K562 (cell line): ENCODE data around the gene TIGD7. TPM values are rescaled to one million over a fixed set of nuclear protein-coding genes. Genes with fewer than 3 reads are reported as not detected.

ENCODE experiments used
- ATAC-seq: fragments of 200-7000 bp; cut with Tn5 transposase; 3 replicates; pipeline ENCODE4 v1.9.1; 2020; ENCODE audit warnings: moderate library complexity
- BruUV-seq: library from RNA; stranded (reverse); fragments of 400-500 nt; replicated peaks from 2 replicates; lab custom pipeline; 2021; lab: Mats Ljungman, UMichigan
- CTCF ChIA-PET: fragments of 300-600 bp; formaldehyde crosslinking; extraction: SDS; loops from one replicate; lab custom pipeline; 2021; ENCODE audit warnings: low intra/inter-chr PET ratio; lab: Yijun Ruan, JAX
- POLR2A ChIA-PET: fragments of 300-600, 350-650 bp; sonication (Branson Sonifier 250); formaldehyde crosslinking; extraction: SDS; loops from one replicate; lab custom pipeline; 2021; ENCODE audit warnings: antibody characterized with exemption, inconsistent platforms; lab: Yijun Ruan, JAX
- DNase-seq, 4 experiments: peaks; one replicate each; pipeline versions ENCODE4 v3.0.0 to v3.0.0-alpha.2; 2011 to 2018; ENCODE audit warnings: low spot score in 3 of 4, mixed read lengths in 3 of 4; ENCODE audit errors: extremely low read depth in 1 of 4
- FAIRE-seq: peaks from 2 replicates; lab custom pipeline; 2011; peaks lifted over from hg19 to GRCh38; lab: Jason Lieb, UNC
- H2AFZ ChIP-seq: 2 replicates; pipeline ENCODE4 v1.6.0; 2011; ENCODE audit warnings: low read depth, low read length, control low read depth, inconsistent platforms
- H3K27ac ChIP-seq: fragments of 200-600 bp; 3 replicates; pipeline ENCODE4 v1.8.0; 2011; ENCODE audit warnings: low read depth, mild to moderate bottlenecking, control low read depth, inconsistent platforms, low read length, moderate library complexity, mixed read lengths; ENCODE audit errors: extremely low read depth
- H3K27me3 ChIP-seq, 2 experiments: fragments of 300-600 bp in 1 of 2; 2 replicates in 1 of 2; 3 replicates in 1 of 2; pipeline versions ENCODE4 v1.6.0 to v1.8.0; 2011; ENCODE audit warnings: inconsistent platforms in 2 of 2, low read length in 2 of 2, mild to moderate bottlenecking in 1 of 2, mixed read lengths in 1 of 2, moderate library complexity in 1 of 2; ENCODE audit not compliant: control insufficient read depth in 2 of 2, insufficient read depth in 2 of 2
- H3K36me3 ChIP-seq: fragments of 300-600 bp; 3 replicates; pipeline ENCODE4 v1.8.0; 2011; ENCODE audit warnings: mild to moderate bottlenecking, low read length, inconsistent platforms; ENCODE audit not compliant: control insufficient read depth, insufficient read depth
- H3K4me1 ChIP-seq, 2 experiments: fragments of 200-600 bp in 1 of 2; replicated peaks in 1 of 2; 2 replicates in 1 of 2; 3 replicates in 1 of 2; pipeline versions ENCODE4 v1.5.1 to v1.8.0; 2011; ENCODE audit warnings: inconsistent platforms in 2 of 2, low read length in 2 of 2, mild to moderate bottlenecking in 1 of 2, mixed read lengths in 1 of 2, moderate library complexity in 1 of 2; ENCODE audit not compliant: control insufficient read depth in 2 of 2, insufficient read depth in 2 of 2
- H3K4me2 ChIP-seq: 2 replicates; pipeline ENCODE4 v1.6.1; 2011; ENCODE audit warnings: low read length, control low read depth, inconsistent platforms, mixed read lengths; ENCODE audit not compliant: insufficient read depth
- H3K4me3 ChIP-seq: fragments of 200-600 bp; sonication (generic), shearing (Covaris generic); 2 replicates; pipeline ENCODE4 v1.5.1; 2016; ENCODE audit warnings: control low read depth, inconsistent platforms
- H3K79me2 ChIP-seq: fragments of 200-600 bp; 3 replicates; pipeline ENCODE4 v1.8.0; 2011; ENCODE audit warnings: low read length, inconsistent platforms; ENCODE audit not compliant: control insufficient read depth, insufficient read depth
- H3K9ac ChIP-seq, 2 experiments: 2 replicates each; pipeline versions ENCODE4 v1.6.0 to v1.6.1; 2011; ENCODE audit warnings: low read depth in 2 of 2, low read length in 2 of 2, control low read depth in 1 of 2, inconsistent platforms in 1 of 2, mild to moderate bottlenecking in 1 of 2, mixed read lengths in 1 of 2; ENCODE audit not compliant: insufficient read depth in 1 of 2
- H3K9me1 ChIP-seq: one replicate; pipeline ENCODE4 v1.6.0; 2011; ENCODE audit warnings: inconsistent platforms, mild to moderate bottlenecking, low read length, moderate library complexity; ENCODE audit not compliant: control insufficient read depth, insufficient read depth
- H3K9me3 ChIP-seq: replicated peaks from 2 replicates; pipeline ENCODE4 v1.5.1; 2011; ENCODE audit warnings: low read depth, low read length, inconsistent platforms; ENCODE audit not compliant: control insufficient read depth, insufficient read depth
- H4K20me1 ChIP-seq: replicated peaks from 2 replicates; pipeline ENCODE4 v1.6.1; 2011; ENCODE audit warnings: low read length, inconsistent platforms, mixed read lengths; ENCODE audit not compliant: control insufficient read depth, insufficient read depth
- ARID2 ChIP-seq: fragments of 450-650 bp; IDR thresholded peaks from 2 replicates; pipeline ENCODE4 v1.6.1; 2017; ENCODE audit warnings: antibody characterized with exemption, mild to moderate bottlenecking
- FUS ChIP-seq: fragments of 200-400 bp; formaldehyde crosslinking; optimal IDR thresholded peaks from 2 replicates; pipeline ENCODE3; 2017; ENCODE audit warnings: low read depth, low read length
- HINFP ChIP-seq: fragments of 450-650 bp; conservative IDR thresholded peaks from 2 replicates; pipeline ENCODE4 v1.6.1; 2016; ENCODE audit warnings: missing genetic modification characterization, low read depth, mild to moderate bottlenecking, control low read depth, missing compliant biosample characterization
- HOXB6 ChIP-seq: fragments of 250-450 bp; sonication (Bioruptor Pico); IDR thresholded peaks from 2 replicates; pipeline ENCODE4 v1.5.1; 2022; ENCODE audit warnings: mild to moderate bottlenecking, borderline replicate concordance
- IFI16 ChIP-seq: fragments of 250-450 bp; sonication (Bioruptor Pico); IDR thresholded peaks from 2 replicates; pipeline ENCODE4 v2.1.2; 2022; ENCODE audit warnings: mild to moderate bottlenecking, inconsistent platforms
- NFXL1 ChIP-seq: fragments of 450-650 bp; formaldehyde crosslinking; IDR thresholded peaks from 2 replicates; pipeline ENCODE4 v1.4.0; 2021; ENCODE audit warnings: mild to moderate bottlenecking
- NR4A1 ChIP-seq, 2 experiments: fragments of 250-450 bp in 1 of 2; fragments of 450-650 bp in 1 of 2; sonication (Bioruptor Pico) in 1 of 2; IDR thresholded peaks; 2 replicates each; pipeline versions ENCODE4 v1.4.0 to v1.6.1; 2016 to 2020; ENCODE audit warnings: mild to moderate bottlenecking in 2 of 2, missing compliant biosample characterization in 1 of 2, missing genetic modification characterization in 1 of 2, moderate library complexity in 1 of 2
- PHF8 ChIP-seq: fragments of 200-600 bp; sonication (generic); IDR thresholded peaks from 2 replicates; pipeline ENCODE4 v1.6.1; 2012; ENCODE audit warnings: mixed run types, mild to moderate bottlenecking, inconsistent platforms, low read length, moderate library complexity, borderline replicate concordance
- RB1 ChIP-seq: fragments of 450-650 bp; IDR thresholded peaks from 2 replicates; pipeline ENCODE4 v1.6.1; 2017; ENCODE audit warnings: low read depth, mild to moderate bottlenecking
- TEAD2 ChIP-seq: fragments of 450-650 bp; IDR thresholded peaks from 2 replicates; pipeline ENCODE4 v1.6.1; 2016; ENCODE audit warnings: missing genetic modification characterization, control low read depth, missing compliant biosample characterization
- XRCC3 ChIP-seq: fragments of 450-650 bp; IDR thresholded peaks from 2 replicates; pipeline ENCODE4 v1.6.1; 2017; ENCODE audit warnings: mild to moderate bottlenecking, moderate library complexity
- ZFP30 ChIP-seq: fragments of 250-450 bp; sonication (Bioruptor Pico); IDR thresholded peaks from 2 replicates; pipeline ENCODE4 v1.8.0; 2022; ENCODE audit warnings: moderate library complexity, mild to moderate bottlenecking, inconsistent platforms, borderline replicate concordance
- ZFPM2 ChIP-seq: fragments of 250-450 bp; sonication (Bioruptor Pico); IDR thresholded peaks from 2 replicates; pipeline ENCODE4 v1.5.1; 2022; ENCODE audit warnings: mild to moderate bottlenecking
- ZNF449 ChIP-seq: fragments of 250-450 bp; sonication (Bioruptor Pico); IDR thresholded peaks from 2 replicates; pipeline ENCODE4 v1.8.0; 2022; ENCODE audit warnings: moderate library complexity, mild to moderate bottlenecking, inconsistent platforms
- ZNF668 ChIP-seq: fragments of 250-450 bp; sonication (Bioruptor Pico); IDR thresholded peaks from 2 replicates; pipeline ENCODE4 v1.8.0; 2022; ENCODE audit warnings: mild to moderate bottlenecking, inconsistent platforms
- WGBS: fragments of 100-300 bp; shearing (Covaris generic); methylation state at CpG from one replicate; pipeline ENCODE4 v1.1.6; 2016; ENCODE audit warnings: low coverage, mixed read lengths; ENCODE audit not compliant: insufficient coverage; ENCODE audit errors: missing lambda C conversion rate; 5-methylcytosine and 5-hydroxymethylcytosine counted together
- in situ Hi-C: fragments of 300-500 bp; cut with MboI; formaldehyde crosslinking; loops from 4 replicates; pipeline ENCODE4 v1.15.0; 2018; ENCODE audit warnings: inconsistent platforms, mixed read lengths
- intact Hi-C: fragments of 100-400 bp; cut with micrococcal nuclease; formaldehyde crosslinking; loops from 2 replicates; pipeline ENCODE4 v1.14.2; 2022
- polyA plus RNA-seq, 8 experiments: library from polyadenylated mRNA; depleted of rRNA in 4 of 8; stranded (reverse) in 5 of 8; unstranded in 3 of 8; fragments of >200 nt; fragmentation: Nextera tagmentation in 2 of 8; fragmentation: Illumina TruSeq in 1 of 8; extraction: Ambion mirVana in 2 of 8; extraction: Trizol in 1 of 8; gene quantifications; 2 replicates each; pipeline versions ENCODE4 v1.2.1 to v1.2.3, GENCODE V29; 2011 to 2014; ENCODE audit warnings: inconsistent platforms in 1 of 8, missing spikeins in 1 of 8
- total RNA-seq, 7 experiments: library from RNA; depleted of rRNA in 6 of 7; stranded (reverse); fragments of >200 nt in 6 of 7; fragmentation: Illumina TruSeq in 2 of 7; extraction: Trizol in 2 of 7; gene quantifications; 2 replicates each; pipeline versions ENCODE4 v1.2.1 to v1.2.3, GENCODE V29; 2011 to 2021; ENCODE audit warnings: low replicate concordance in 1 of 7
- TF ChIP-seq, protein P1 (sequence below), 3 experiments: fragments of 200-800 bp in 1 of 3; fragments of 250-450 bp in 1 of 3; fragments of 450-650 bp in 1 of 3; sonication (Bioruptor Pico) in 1 of 3; sonication (Bioruptor generic) in 1 of 3; formaldehyde crosslinking in 1 of 3; IDR thresholded peaks; 2 replicates each; pipeline versions ENCODE4 v1.6.1 to v1.8.0; 2016 to 2022; ENCODE audit warnings: mild to moderate bottlenecking in 2 of 3, missing genetic modification characterization in 2 of 3, missing compliant biosample characterization in 1 of 3, moderate library complexity in 1 of 3

The TIGD7 gene
- total and polyA plus RNA-seq, 9 of the 15 experiments (the other 6 are each of a cell fraction or from before 2014, with no cell fraction given) = 0.84 to 10.7 (median 6.7) TPM

DNA sequence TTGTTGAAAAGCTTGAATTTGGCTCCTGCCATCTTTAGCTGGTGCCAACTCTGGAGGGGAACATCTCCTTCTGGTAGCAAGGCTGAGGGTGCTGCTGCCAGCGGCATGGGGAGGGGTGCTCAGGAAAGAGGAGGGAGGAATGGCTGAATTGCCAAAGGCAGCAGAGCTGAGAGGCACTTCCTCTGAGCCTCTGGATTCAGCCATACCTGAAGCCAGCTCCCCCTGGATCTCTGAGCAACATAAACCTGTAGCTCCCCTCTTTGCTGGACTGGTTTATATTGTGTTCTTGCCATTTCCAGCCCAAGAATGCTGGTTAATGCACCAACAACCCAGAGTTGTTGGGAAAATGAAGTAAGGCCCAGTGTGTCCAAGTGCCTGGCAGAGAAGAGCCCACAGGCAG lies 56.2 kb downstream of the TIGD7 start:
- CTCF ChIA-PET = no interaction called here
- H2AFZ ChIP-seq = no peak overlapping the region
- H3K4me3 ChIP-seq = no peak overlapping the region
- H3K9ac ChIP-seq = no peak overlapping the region
- in situ Hi-C loops = no loop called here
- H3K27me3 ChIP-seq = peaks cover 15 to 61% of the 10 kb centered on the region in 2 experiments
- peaks cover 4% of the 10 kb centered on the region for H3K9me3 ChIP-seq
- no peak for DNase-seq
- no peaks in the 10 kb centered on the region for H4K20me1 ChIP-seq
- POLR2A ChIA-PET = interaction anchor here (0.7 kb wide), 1 partner anchor 9 kb away, joined by 3 read pairs; no protein-coding TSS in a partner anchor
- H3K27ac ChIP-seq = no peak overlapping the region
- H3K79me2 ChIP-seq = no peaks in the 10 kb centered on the region
- FAIRE-seq = no peak
- no peaks in the 10 kb centered on the region for H3K9me1 ChIP-seq
- no TSS peak for BruUV-seq
- intact Hi-C loops = no loop called here
- H3K4me1 ChIP-seq = peaks cover 0 to 5% of the 10 kb centered on the region in 2 experiments; a peak in 1 of 5 replicates
- ATAC-seq = no peak
- no peak overlapping the region for H3K4me2 ChIP-seq
- H3K36me3 ChIP-seq = no peaks in the 10 kb centered on the region
- WGBS = 0% methylated on average over 1 of the region's 1 CpG
- TF ChIP-seq PHF8 = no peak
- TF ChIP-seq ARID2 = no peak
- TF ChIP-seq RB1 = no peak
- TF ChIP-seq IFI16 (CRISPR knock-in tag) = no peak
- TF ChIP-seq HINFP (tag) = no peak
- no peak for TF ChIP-seq ZNF449 (CRISPR knock-in tag)
- TF ChIP-seq ZNF668 = no peak
- no peak for TF ChIP-seq NFXL1
- no peak for TF ChIP-seq HOXB6 (CRISPR knock-in tag)
- no peak for TF ChIP-seq NR4A1 (CRISPR knock-in tag; IDR thresholded peaks at IDR 0.05)
- TF ChIP-seq NR4A1 (tag; IDR thresholded peaks at IDR 0.05) = no peak
- TF ChIP-seq XRCC3 = no peak
- no peak for TF ChIP-seq ZFP30 (CRISPR knock-in tag)
- no peak for TF ChIP-seq TEAD2 (tag)
- TF ChIP-seq ZFPM2 (CRISPR knock-in tag) = no peak
- TF ChIP-seq, protein P1, sequence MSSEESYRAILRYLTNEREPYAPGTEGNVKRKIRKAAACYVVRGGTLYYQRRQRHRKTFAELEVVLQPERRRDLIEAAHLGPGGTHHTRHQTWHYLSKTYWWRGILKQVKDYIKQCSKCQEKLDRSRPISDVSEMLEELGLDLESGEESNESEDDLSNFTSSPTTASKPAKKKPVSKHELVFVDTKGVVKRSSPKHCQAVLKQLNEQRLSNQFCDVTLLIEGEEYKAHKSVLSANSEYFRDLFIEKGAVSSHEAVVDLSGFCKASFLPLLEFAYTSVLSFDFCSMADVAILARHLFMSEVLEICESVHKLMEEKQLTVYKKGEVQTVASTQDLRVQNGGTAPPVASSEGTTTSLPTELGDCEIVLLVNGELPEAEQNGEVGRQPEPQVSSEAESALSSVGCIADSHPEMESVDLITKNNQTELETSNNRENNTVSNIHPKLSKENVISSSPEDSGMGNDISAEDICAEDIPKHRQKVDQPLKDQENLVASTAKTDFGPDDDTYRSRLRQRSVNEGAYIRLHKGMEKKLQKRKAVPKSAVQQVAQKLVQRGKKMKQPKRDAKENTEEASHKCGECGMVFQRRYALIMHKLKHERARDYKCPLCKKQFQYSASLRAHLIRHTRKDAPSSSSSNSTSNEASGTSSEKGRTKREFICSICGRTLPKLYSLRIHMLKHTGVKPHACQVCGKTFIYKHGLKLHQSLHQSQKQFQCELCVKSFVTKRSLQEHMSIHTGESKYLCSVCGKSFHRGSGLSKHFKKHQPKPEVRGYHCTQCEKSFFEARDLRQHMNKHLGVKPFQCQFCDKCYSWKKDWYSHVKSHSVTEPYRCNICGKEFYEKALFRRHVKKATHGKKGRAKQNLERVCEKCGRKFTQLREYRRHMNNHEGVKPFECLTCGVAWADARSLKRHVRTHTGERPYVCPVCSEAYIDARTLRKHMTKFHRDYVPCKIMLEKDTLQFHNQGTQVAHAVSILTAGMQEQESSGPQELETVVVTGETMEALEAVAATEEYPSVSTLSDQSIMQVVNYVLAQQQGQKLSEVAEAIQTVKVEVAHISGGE (CRISPR knock-in tag; IDR thresholded peaks at IDR 0.05) = no peak
- no peak for TF ChIP-seq FUS
